ENCODE results near the gene LRRC75A.
A peak's percentile ranks its signal among the peaks of the same experiment; 100 is the strongest.
"Not testable (repeated sequence)": the region's sequence is repeated elsewhere in the genome, so short reads cannot be mapped to it uniquely, and the experiment has no call there.

The LRRC75A gene

DNA sequence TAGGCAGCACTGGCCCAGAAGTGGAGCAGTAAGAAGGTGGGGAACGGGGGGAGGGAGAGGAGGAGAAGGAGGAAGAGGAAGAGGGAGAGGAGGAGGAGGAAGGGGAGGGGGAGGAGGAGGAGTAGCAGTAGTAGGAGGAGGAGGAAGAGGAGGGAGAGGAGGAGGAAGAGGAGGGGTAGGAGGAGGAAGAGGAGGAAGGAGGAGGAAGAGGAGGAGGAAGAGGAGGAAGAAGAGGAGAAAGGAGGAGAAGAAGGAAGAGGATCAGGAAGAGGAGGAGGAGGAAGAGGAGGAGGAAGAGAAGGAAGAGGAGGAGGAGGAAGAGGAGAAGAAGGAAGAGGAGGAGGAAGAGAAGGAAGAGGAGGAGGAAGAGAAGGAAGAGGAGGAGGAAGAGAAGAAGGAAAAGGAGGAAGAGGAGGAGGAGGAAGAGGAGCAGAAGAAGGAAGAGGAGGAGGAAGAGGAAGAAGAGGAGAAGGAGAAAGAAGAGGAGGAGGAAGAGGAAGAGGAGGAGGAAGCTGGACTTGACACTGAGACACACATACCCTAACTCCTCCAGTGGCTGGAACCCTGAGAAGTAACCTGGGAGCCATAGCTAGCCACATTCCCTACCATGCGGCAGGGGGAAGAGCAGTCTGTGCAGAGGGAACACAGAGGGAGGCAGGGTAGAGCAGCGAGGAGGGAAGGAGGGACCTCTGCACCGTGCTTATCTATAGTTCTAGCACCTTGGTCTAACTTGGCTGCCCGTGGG lies 35.8 kb downstream of the LRRC75A start:
- no peak for FAIRE-seq
- DNase-seq (ENCODE audit: low spot score) = no peak

DNA sequence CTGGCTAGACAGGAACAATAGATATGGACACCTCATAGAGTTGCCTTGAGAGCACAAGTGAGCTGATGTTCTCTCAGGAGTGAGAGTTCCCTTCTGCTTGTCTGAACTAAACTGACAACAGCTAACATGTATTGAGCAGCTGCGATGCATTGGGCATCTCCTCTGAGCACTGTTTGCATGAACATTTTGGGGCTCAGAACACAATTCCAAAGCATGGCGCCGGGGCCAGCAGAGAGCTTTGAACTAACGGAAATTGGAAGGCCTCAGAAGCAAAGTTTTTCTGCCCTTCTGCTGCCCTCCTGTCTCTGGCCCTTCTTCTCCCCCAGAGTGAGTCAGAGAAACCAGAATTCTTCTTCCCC lies 38.5 kb downstream of the LRRC75A start:
- no peak for FAIRE-seq
- no peak for DNase-seq (ENCODE audit: low spot score)

GRCh38 chr17:16452268-16452667 lies 39.7 kb downstream of the LRRC75A start:
- FAIRE-seq; DNase-seq (ENCODE audit: low spot score): not testable (repeated sequence)

DNA sequence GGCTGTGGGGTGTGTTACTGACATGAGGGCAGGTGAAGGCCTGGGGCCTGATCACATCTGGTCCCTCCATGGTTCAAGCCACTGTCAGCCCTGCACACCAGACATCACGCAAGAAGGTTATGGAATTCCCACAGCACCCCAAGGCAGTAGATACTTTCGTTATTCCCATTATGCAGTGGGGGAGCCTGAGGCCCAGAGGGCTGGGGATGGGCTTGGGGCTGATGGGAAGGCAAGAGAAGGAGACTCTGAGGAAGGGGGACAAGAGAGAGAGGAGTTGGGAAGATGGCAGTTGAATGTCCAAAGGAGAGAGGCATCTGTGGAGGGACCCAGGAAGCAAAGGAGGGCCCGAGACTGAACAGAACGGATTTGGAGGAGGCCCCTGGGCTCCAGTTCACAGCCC lies 42.0 kb downstream of the LRRC75A start:
- no peak for FAIRE-seq

GRCh38 chr17:16449121-16449570 lies 42.8 kb downstream of the LRRC75A start:
- FAIRE-seq = no peak
- DNase-seq (ENCODE audit: low spot score) = no peak

More for the DNA sequence above, 42.0 kb downstream of the LRRC75A start:
- no peak for DNase-seq (ENCODE audit: low spot score)

- no peak for FAIRE-seq
Measured at GRCh38 chr17:16448490-16448889, 43.5 kb downstream of the LRRC75A start.

DNA sequence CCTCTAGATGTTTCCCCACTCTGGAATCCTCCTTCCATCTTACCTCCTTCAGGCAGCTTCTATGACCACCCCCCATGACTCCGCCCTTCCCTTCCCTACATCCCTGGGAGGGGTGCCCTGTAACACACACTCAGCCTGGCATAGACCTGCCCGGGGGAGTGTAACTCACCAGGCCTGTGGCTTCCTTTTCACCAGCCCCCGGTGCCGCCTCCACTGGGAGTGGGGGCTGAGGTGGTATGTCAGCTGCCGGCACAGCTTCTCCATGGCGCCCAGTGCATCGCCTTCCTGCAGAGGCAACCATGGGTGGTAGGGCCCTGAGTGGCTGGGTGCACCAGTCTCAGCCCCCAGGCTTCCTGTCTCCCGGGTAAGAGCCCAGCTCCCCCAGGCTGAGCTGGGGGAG lies 44.3 kb downstream of the LRRC75A start:
- no peak for DNase-seq (ENCODE audit: low spot score)
- no peak for FAIRE-seq

More at GRCh38 chr17:16448490-16448889, 43.5 kb downstream of the LRRC75A start:
- no peak for DNase-seq (ENCODE audit: low spot score)

DNA sequence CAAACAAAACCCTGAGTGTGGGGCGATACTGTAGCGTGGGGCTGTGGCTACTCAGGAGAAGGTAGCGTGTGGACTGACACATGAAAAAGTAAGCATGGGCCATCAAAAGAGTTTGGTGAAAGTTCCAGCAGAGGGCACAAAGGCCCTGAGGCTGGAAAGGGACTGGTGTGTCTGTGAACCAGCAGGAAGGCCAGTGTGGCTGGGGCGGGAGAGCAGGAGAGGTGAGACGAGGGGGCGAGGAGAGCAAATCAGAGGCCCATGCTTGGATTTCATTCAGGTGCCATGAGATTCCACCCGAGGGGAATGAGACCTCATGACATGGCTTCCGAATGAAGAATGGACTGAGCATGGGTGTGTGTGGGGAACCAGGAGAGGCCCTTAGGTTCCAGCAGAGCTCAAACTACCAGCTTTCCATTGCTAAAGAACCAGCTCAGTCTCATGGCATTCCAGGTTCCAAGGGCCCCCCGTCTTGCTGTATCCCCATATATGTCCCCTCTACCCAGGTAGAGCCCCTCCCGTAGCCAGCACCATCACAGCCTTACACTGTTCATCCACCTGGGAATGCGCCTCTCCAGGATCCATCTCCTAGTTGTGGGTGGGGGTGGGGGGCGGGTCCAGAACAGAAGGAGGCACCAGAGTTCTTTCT lies 45.5 kb downstream of the LRRC75A start:
- no peak for DNase-seq (ENCODE audit: low spot score)
- FAIRE-seq = no peak

DNA sequence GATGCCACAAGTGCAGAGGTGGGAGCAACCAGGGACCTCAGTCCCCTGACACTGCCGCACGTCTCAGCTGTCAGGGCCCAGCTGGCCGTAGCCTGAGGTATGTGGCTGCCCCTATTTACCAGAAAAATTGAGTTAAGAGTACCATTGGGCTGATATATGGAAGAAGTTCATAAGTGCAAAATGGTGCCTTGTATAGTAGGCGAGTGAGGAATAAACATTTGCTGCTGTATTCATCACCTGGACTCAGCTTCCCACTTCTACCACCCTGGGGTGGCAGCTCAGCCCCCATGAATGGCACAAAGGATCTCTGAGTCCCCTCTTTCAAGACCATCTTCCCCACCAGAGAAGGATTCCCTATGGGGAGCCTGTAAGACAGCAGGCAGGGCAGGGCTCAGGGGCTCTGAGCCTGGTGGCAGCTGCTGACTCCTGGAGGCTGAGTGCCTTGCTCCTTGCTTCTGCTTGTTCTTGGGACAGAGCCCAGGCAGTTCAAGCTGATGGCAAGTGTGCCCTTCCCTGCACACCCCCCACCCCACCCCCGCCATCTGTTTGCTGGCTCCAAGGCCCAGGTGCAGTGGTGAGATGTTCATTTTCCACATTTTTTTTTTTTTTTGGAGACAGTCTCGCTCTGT lies 47.6 kb downstream of the LRRC75A start:
- DNase-seq (ENCODE audit: low spot score) (peak; percentile 19), FAIRE-seq (no peak)

- DNase-seq (ENCODE audit: low spot score) = no peak
- no peak for FAIRE-seq
Measured at GRCh38 chr17:16443511-16444257, 48.3 kb downstream of the LRRC75A start.

DNA sequence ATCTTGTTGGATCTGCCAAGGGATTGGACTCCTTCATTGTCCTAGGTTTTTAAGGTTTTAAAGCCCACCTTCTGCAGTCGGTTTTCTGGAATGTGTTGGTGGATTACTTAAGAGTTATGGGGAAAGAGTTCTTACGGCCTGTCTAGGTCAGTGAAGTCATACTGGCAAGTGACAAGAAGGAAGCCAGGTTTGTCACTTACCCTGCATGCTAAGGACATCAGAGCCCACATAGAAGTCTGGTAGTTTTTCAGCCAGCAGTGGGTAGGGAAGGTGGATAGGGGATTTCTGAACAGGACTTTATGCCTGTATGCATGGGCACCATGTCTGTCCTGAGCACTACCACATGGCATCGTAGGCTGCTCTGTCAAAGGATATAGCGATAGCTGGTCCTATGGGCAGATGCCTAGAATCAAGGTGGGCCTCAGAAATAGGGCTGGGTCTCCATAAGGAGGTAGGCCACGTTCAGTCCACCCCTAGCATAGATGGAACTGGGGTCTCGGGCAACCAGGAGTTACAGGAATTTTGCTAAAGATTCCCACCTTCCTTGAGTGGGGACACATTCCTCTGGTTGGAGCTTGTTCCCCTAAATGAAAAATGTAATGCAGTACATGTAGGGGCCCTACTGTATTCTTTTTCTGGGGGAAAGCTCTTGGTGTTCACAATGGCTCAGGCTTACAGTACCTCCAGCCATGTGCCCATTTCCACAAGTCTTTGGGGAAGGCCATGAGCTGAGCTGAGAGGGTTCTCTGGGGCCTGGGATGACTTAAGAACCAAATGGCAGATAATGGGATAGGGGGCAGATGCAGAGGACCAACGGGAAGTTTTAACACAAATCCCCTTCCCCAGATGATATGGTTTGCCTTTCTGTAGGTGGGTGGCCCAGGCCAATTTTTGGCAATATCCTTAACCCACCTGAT lies 49.1 kb downstream of the LRRC75A start:
- FAIRE-seq = no peak

DNA sequence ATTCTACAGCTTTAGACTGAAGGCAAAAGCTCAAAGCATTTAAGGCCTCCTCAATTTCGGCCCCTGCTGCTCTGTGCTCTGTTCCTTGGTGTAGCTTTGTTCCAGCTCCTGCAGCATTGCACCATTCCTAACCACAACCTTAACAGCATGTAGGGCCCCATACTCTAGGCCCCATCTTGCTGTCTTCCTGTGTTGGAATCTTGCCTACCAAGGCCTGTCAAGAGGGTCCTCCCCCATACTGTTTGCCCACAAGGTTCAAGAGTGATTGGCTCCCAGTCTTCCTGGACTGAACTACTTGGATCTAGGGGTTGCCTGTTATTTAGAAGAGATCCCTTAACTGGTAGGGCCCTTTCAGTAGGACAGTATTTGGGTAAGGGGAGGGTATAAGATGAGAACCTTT lies 49.9 kb downstream of the LRRC75A start:
- FAIRE-seq (no peak), DNase-seq (ENCODE audit: low spot score) (no peak)

More for the DNA sequence above, 49.1 kb downstream of the LRRC75A start:
- peak; percentile 14 for DNase-seq (ENCODE audit: low spot score)

DNA sequence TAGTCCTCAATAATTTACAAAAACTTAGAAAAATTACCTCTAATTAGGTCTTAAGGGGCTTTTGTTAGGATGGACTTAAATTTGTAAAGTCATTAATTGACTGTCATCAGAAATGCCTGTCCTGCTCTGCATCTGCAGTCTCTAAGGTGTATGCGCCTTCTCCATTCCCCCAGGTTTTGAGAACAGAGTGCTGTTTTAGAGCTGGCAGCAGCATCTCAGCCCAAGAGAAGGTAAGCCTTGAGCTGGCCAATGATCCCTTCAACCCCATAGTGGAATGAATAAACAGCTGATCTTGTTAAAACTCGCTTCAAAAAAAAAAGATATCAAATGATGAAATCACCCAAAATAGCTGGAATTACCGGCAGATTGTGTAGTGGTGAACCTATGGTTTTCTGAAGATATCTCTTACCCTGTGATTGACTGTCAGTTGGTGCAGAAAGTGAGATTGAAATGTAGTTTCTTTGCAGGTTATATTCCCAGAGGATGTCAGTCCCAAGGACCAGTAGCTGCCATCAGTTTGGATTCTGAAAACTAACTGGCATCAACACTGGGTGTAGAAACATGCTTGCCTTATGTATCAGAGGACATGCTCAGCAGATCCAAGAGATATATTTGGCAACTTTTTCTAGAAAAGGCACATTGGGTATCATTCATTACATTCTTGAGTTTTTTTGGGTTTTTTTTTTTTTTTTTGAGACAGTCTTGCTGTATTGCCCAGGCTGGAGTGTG lies 50.9 kb downstream of the LRRC75A start:
- DNase-seq (ENCODE audit: low spot score) (no peak), FAIRE-seq (no peak)

DNA sequence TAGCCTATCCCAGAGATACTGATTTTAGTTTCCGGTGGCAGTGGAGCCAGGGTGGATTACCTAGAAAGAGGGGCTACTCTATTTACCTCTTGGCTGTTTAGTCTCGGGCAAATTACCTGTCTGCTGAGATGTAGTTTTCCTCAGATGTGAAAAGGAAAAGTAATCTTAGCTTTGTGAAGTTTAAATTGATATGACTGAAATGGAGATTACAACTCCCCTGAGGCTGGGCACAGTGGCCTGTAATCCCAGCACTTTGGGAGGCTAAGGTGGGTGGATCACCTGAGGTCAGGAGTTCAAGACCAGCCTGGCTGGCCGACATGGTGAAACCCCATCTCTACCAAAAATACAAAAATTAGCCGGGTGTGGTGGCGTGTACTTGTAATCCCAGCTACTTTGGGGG lies 51.6 kb downstream of the LRRC75A start:
- FAIRE-seq; DNase-seq (ENCODE audit: low spot score): not testable (repeated sequence)

DNA sequence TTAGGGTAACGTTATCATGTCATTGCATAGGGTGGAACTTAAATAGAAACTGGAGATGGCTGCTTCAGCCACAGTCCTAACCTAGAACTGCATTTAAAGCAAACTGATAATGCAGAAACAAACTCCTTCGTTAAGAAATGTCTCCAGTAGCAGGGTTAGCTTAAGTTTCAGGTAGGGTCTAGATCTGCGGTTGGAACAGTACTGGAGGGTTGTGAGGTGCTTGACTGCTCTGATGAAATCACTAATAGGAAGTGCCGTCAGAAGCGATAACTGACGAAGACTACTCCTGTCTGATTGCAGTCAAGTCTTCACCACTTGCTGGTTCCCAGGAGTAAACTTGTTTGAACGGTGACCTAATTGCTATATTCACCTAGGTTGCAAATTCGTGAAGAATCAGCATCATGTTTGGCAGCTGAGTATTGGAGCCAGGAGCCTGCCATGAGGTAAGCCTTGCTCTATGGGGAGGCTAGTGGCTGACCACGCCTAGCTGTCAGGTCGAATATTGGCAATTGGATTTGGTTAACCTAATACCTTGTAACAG lies 52.1 kb downstream of the LRRC75A start:
- FAIRE-seq = no peak
- peak; percentile 25 for DNase-seq (ENCODE audit: low spot score)

DNA sequence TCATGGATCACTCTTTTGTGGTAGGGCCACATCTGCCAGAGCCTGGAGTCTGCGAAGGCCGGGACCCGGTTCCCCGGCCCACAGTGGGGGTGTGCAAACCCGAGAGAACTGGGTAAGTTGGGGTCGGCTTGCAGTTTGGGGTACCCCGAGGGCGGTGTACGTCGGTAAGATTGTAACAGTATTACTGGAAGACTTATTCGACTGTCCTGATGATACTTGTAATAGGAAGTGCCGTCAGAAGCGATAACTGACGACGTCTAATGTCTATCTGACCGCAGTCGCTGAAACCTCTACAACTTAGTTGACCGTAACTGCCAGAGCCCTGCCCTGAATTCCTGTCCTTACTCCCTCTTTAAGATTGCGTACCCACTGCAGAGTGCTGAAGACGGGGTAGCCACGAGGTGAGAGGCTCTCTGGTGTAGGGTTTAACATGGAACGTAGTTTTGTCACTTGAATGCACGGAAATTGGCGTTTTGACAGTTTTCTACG lies 52.6 kb downstream of the LRRC75A start:
- DNase-seq (ENCODE audit: low spot score) (no peak), FAIRE-seq (no peak)

- FAIRE-seq (peak; percentile 88), DNase-seq (ENCODE audit: low spot score) (peak; percentile 97)
Measured at GRCh38 chr17:16438557-16439302, 53.3 kb downstream of the LRRC75A start.

GRCh38 chr17:16438173-16438556 lies 53.8 kb downstream of the LRRC75A start:
- no peak for DNase-seq (ENCODE audit: low spot score)
- FAIRE-seq = no peak

DNA sequence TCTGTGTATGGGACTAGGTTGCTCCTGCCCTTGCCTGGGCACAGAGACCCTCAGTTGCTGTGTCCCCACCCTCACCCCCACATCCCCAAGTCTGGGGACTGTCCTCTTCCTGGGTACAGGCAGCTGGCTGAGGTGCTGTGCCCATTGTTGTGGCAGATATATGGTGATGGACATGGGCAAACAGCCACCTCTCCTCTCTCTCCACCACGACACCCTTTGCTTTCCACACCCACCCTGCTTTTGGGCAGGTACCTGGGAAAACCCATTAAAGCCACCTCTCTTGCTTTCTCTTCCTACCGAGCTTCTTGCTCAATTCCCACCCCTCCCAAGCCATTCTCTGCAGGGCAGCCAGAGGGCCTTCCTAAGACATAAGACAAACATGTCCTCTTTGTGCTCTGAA lies 54.9 kb downstream of the LRRC75A start:
- no peak for FAIRE-seq

More for the DNA sequence above, 54.9 kb downstream of the LRRC75A start:
- no peak for DNase-seq (ENCODE audit: low spot score)
